Measurements from ENCODE around the gene S100A14.
"Not testable (repeated sequence)": the region's sequence is repeated elsewhere in the genome, so short reads cannot be mapped to it uniquely, and the experiment has no call there.

Gene S100A14

GRCh38 chr1:153616144-153616916 is at the start of gene S100A14:
TSS of gene S100A14 (minus strand) at chr1:153616325. CDS start at chr1:153615858, 467 bp downstream.
- no peak for DNase-seq (ENCODE audit: low spot score)

GRCh38 chr1:153663211-153663610 is 47.1 kb upstream of the S100A14 start:
- DNase-seq (ENCODE audit: low spot score): no peak

- DNase-seq (ENCODE audit: low spot score): no peak
Observed at GRCh38 chr1:153662269-153662668, 46.1 kb upstream of the S100A14 start.

- DNase-seq (ENCODE audit: low spot score): no peak
Observed at GRCh38 chr1:153661111-153661708, 45.1 kb upstream of the S100A14 start.

- no peak for DNase-seq (ENCODE audit: low spot score)
Observed at GRCh38 chr1:153659656-153660055, 43.5 kb upstream of the S100A14 start.

- no peak for DNase-seq (ENCODE audit: low spot score)
Observed at GRCh38 chr1:153659175-153659534, 43.0 kb upstream of the S100A14 start.

- DNase-seq (ENCODE audit: low spot score): peak; percentile 90
Observed at GRCh38 chr1:153658400-153659174, 42.5 kb upstream of the S100A14 start, which contains the start of gene SNAPIN. TSS of gene SNAPIN (plus strand) at chr1:153658703. CDS start at chr1:153658744, 41 bp downstream.

- DNase-seq (ENCODE audit: low spot score): no peak
Observed at GRCh38 chr1:153655333-153655732, 39.2 kb upstream of the S100A14 start.

- no peak for DNase-seq (ENCODE audit: low spot score)
Observed at GRCh38 chr1:153652805-153653500, 36.8 kb upstream of the S100A14 start.

GRCh38 chr1:153651771-153652170 is 35.6 kb upstream of the S100A14 start:
- DNase-seq (ENCODE audit: low spot score): no peak

- no peak for DNase-seq (ENCODE audit: low spot score)
Observed at GRCh38 chr1:153649863-153650235, 33.7 kb upstream of the S100A14 start.

- peak; percentile 35 for DNase-seq (ENCODE audit: low spot score)
Observed at GRCh38 chr1:153649137-153649862, 33.2 kb upstream of the S100A14 start.

GRCh38 chr1:153648000-153648643 is 32.0 kb upstream of the S100A14 start:
- no peak for DNase-seq (ENCODE audit: low spot score)

GRCh38 chr1:153647346-153647714 is 31.2 kb upstream of the S100A14 start:
- no peak for DNase-seq (ENCODE audit: low spot score)

GRCh38 chr1:153646672-153647345 is 30.7 kb upstream of the S100A14 start:
- DNase-seq (ENCODE audit: low spot score): no peak

GRCh38 chr1:153643816-153644215 is 27.7 kb upstream of the S100A14 start:
- DNase-seq (ENCODE audit: low spot score): no peak

- DNase-seq (ENCODE audit: low spot score): no peak
Observed at GRCh38 chr1:153643100-153643499, 27.0 kb upstream of the S100A14 start.

GRCh38 chr1:153642161-153642560 is 26.0 kb upstream of the S100A14 start:
- no peak for DNase-seq (ENCODE audit: low spot score)

- no peak for DNase-seq (ENCODE audit: low spot score)
Observed at GRCh38 chr1:153640861-153641260, 24.7 kb upstream of the S100A14 start.

GRCh38 chr1:153640213-153640612 is 24.1 kb upstream of the S100A14 start:
- not testable (repeated sequence) for DNase-seq (ENCODE audit: low spot score)

- DNase-seq (ENCODE audit: low spot score): no peak
Observed at GRCh38 chr1:153639280-153639679, 23.2 kb upstream of the S100A14 start.
